Liver (tissue), 3 donors: ENCODE data around the gene GAGE12D.
"Not testable (repeated sequence)": the region's sequence is repeated elsewhere in the genome, so short reads cannot be mapped to it uniquely, and the experiment has no call there.

ENCODE experiments used
- EGR1 ChIP-seq, 2 donors: IDR thresholded peaks; 2 replicates each; pipeline ENCODE4 v1.6.1; 2016 to 2018; ENCODE audit warnings: antibody characterized with exemption in 2 of 2, low read depth in 2 of 2
- FOXA1 ChIP-seq: IDR thresholded peaks from 2 replicates; pipeline ENCODE4 v1.6.1; 2016; ENCODE audit warnings: antibody characterized with exemption
- GABPA ChIP-seq, 2 donors: IDR thresholded peaks in 1 of 2; conservative IDR thresholded peaks in 1 of 2; 2 replicates each; pipeline ENCODE4 v1.6.1; 2016; ENCODE audit warnings: antibody characterized with exemption in 2 of 2, mild to moderate bottlenecking in 1 of 2, moderate library complexity in 1 of 2
- JUND ChIP-seq, 2 donors: IDR thresholded peaks; 2 replicates each; pipeline ENCODE4 v1.6.1; 2016; ENCODE audit warnings: antibody characterized with exemption in 2 of 2
- RAD21 ChIP-seq, 2 donors: IDR thresholded peaks; 2 replicates each; pipeline ENCODE4 v1.6.1; 2016; ENCODE audit warnings: antibody characterized with exemption in 2 of 2, mild to moderate bottlenecking in 2 of 2
- RXRA ChIP-seq, 2 donors: IDR thresholded peaks; 2 replicates each; pipeline ENCODE4 v1.6.1; 2017 to 2018; ENCODE audit warnings: antibody characterized with exemption in 2 of 2, mild to moderate bottlenecking in 1 of 2
- YY1 ChIP-seq: IDR thresholded peaks from 2 replicates; pipeline ENCODE4 v1.6.1; 2016; ENCODE audit warnings: antibody characterized with exemption, mild to moderate bottlenecking
- TF ChIP-seq, protein P1 (sequence below): fragments of 150-350 bp; IDR thresholded peaks from 2 replicates; pipeline ENCODE4 v1.5.1; 2017; ENCODE audit warnings: improper control_type of control experiment, low read depth, low read length; ENCODE audit not compliant: missing input control
- TF ChIP-seq, protein P2 (sequence below): IDR thresholded peaks from 2 replicates; pipeline ENCODE4 v1.6.1; 2016; ENCODE audit warnings: antibody characterized with exemption, mild to moderate bottlenecking
- donor health status: healthy.
- donor health status: healthy.

DNA sequence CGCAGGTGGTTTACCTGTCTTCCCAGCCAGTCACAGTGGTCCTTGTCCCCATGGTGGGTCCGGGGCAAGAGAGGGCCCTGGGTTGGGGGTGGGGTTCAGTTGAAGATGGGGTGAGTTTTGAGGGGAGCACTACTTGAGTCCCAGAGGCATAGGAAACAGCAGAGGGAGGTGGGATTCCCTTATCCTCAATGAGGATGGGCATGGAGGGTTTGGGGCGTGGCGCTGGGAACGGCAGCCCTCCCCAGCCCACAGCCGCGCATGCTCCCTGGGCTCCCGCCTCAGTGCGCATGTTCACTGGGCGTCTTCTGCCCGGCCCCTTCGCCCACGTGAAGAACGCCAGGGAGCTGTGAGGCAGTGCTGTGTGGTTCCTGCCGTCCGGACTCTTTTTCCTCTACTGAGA, 9.5 kb downstream of the GAGE12D start, which contains the start of gene GAGE12E:
- TF ChIP-seq, protein P1, sequence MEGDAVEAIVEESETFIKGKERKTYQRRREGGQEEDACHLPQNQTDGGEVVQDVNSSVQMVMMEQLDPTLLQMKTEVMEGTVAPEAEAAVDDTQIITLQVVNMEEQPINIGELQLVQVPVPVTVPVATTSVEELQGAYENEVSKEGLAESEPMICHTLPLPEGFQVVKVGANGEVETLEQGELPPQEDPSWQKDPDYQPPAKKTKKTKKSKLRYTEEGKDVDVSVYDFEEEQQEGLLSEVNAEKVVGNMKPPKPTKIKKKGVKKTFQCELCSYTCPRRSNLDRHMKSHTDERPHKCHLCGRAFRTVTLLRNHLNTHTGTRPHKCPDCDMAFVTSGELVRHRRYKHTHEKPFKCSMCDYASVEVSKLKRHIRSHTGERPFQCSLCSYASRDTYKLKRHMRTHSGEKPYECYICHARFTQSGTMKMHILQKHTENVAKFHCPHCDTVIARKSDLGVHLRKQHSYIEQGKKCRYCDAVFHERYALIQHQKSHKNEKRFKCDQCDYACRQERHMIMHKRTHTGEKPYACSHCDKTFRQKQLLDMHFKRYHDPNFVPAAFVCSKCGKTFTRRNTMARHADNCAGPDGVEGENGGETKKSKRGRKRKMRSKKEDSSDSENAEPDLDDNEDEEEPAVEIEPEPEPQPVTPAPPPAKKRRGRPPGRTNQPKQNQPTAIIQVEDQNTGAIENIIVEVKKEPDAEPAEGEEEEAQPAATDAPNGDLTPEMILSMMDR: not testable (repeated sequence)
- TF ChIP-seq JUND (IDR thresholded peaks at IDR 0.05); GABPA (IDR thresholded peaks at IDR 0.05 in 1 of 2, conservative IDR thresholded peaks at IDR 0.05 in 1 of 2); EGR1 (IDR thresholded peaks at IDR 0.05; ENCODE audit: low read depth in 2 of 2); RAD21 (IDR thresholded peaks at IDR 0.05); YY1; RXRA (IDR thresholded peaks at IDR 0.05); FOXA1: not testable (repeated sequence)
- TF ChIP-seq, protein P2, sequence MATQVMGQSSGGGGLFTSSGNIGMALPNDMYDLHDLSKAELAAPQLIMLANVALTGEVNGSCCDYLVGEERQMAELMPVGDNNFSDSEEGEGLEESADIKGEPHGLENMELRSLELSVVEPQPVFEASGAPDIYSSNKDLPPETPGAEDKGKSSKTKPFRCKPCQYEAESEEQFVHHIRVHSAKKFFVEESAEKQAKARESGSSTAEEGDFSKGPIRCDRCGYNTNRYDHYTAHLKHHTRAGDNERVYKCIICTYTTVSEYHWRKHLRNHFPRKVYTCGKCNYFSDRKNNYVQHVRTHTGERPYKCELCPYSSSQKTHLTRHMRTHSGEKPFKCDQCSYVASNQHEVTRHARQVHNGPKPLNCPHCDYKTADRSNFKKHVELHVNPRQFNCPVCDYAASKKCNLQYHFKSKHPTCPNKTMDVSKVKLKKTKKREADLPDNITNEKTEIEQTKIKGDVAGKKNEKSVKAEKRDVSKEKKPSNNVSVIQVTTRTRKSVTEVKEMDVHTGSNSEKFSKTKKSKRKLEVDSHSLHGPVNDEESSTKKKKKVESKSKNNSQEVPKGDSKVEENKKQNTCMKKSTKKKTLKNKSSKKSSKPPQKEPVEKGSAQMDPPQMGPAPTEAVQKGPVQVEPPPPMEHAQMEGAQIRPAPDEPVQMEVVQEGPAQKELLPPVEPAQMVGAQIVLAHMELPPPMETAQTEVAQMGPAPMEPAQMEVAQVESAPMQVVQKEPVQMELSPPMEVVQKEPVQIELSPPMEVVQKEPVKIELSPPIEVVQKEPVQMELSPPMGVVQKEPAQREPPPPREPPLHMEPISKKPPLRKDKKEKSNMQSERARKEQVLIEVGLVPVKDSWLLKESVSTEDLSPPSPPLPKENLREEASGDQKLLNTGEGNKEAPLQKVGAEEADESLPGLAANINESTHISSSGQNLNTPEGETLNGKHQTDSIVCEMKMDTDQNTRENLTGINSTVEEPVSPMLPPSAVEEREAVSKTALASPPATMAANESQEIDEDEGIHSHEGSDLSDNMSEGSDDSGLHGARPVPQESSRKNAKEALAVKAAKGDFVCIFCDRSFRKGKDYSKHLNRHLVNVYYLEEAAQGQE: not testable (repeated sequence)
